Cardiac fibroblast (primary cell): ENCODE data around the gene TRAPPC2L.

Experiments
- DNase-seq, 2 donors: peaks; one replicate each; pipeline versions ENCODE4 v3.0.0 to v3.0.0-alpha.2; 2010; ENCODE audit warnings: low read depth in 2 of 2
- H3K4me3 ChIP-seq, 2 donors: replicated peaks in 1 of 2; 1 replicate in 1 of 2; 2 replicates in 1 of 2; pipeline ENCODE4 v1.5.1; 2011; ENCODE audit warnings: low read depth in 2 of 2, low read length in 2 of 2, mild to moderate bottlenecking in 2 of 2, moderate library complexity in 1 of 2
- CTCF ChIP-seq: IDR thresholded peaks from one replicate; pipeline ENCODE4 v1.5.1; 2011; ENCODE audit warnings: low read depth, mild to moderate bottlenecking, low read length, inconsistent platforms

The TRAPPC2L gene

GRCh38 chr16:88850531-88851199, 6.3 kb upstream of the TRAPPC2L start:
- DNase-seq: no peak
- TF ChIP-seq CTCF: no peak
- H3K4me3 ChIP-seq: no peak overlapping the region

GRCh38 chr16:88851616-88852015, 5.3 kb upstream of the TRAPPC2L start:
- no peak for DNase-seq
- no peak overlapping the region for H3K4me3 ChIP-seq
- TF ChIP-seq CTCF: no peak

GRCh38 chr16:88853325-88853941, 3.5 kb upstream of the TRAPPC2L start:
- no peak overlapping the region for H3K4me3 ChIP-seq
- DNase-seq: no peak
- TF ChIP-seq CTCF: no peak

- no peak for DNase-seq
- H3K4me3 ChIP-seq: no peak overlapping the region
- TF ChIP-seq CTCF: no peak
Measured at GRCh38 chr16:88854306-88855111, 2.4 kb upstream of the TRAPPC2L start.

GRCh38 chr16:88855176-88855575, 1.8 kb upstream of the TRAPPC2L start:
- DNase-seq: no peak
- no peak overlapping the region for H3K4me3 ChIP-seq
- no peak for TF ChIP-seq CTCF

- H3K4me3 ChIP-seq: peak overlapping the region; percentile 76 to 78
- no peak for DNase-seq
- TF ChIP-seq CTCF: no peak
Measured at GRCh38 chr16:88855736-88856121, 1.2 kb upstream of the TRAPPC2L start.
